ENCODE data around the gene ITGA5. TPM values are rescaled to one million over a fixed set of nuclear protein-coding genes. Genes with fewer than 3 reads are reported as not detected.

Gene ITGA5
- total and polyA plus RNA-seq, 2 of the 13 experiments (the other 11 are each of a cell fraction or from before 2014, with no cell fraction given): 0.20 to 0.40 TPM

DNA sequence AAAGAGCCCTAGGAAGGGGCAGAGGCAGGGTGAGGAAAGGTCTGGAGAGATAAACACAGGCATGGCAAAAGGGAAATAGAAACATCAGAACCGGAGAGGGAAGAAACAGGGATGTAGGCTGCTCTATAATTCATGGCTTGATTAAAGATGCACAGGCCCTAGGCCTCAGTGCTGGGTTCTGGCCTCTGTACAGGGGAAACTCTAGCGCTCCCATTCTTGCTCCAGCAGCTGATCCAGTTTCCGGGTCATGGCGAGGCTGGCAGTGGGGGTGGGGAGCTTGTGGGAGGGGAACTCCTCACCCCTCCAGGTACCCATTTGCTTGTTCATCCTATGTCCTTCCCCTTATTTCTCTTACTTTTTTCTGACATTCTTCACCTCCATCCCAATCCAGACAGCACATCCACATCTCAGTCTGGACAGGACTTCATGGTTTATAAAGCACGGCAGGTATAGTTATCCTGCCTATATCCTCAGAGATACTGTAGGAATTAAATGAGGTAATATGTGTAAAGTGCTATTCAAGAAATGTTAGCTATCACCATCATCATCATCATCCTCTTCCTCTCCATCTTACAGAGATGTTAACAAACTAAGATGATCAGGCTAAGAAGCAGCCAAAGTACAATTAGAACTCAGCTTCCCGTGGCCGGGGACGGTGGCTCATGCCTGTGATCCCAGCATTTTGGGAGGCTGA lies 46.8 kb downstream of the ITGA5 start:
- ChIA-PET CTCF (ENCODE audit: low intra/inter-chr PET ratio, low total read pairs) (no interaction called here), POLR2A (no interaction called here)
- FAIRE-seq: no peak
- Histone ChIP-seq H4K20me1 (ENCODE audit: insufficient read depth, low read length) (no peaks in the 10 kb centered on the region), H3K27me3 (ENCODE audit: control insufficient read depth in 1 of 2, insufficient read depth in 2 of 2, low read length in 2 of 2) (peaks cover 0 to 12% of the 10 kb centered on the region in 2 experiments; a peak in 2 of 5 replicates), H3K79me2 (ENCODE audit: insufficient read depth, low read length) (no peaks in the 10 kb centered on the region), H3K4me1 (ENCODE audit: insufficient read depth, low read length) (peaks cover 21% of the 10 kb centered on the region), H3K9me3 (ENCODE audit: low read length) (no peaks in the 10 kb centered on the region), H2AFZ (ENCODE audit: low read length) (no peak overlapping the region), H3K27ac (ENCODE audit: extremely low read length, insufficient read depth, low read length) (no peak overlapping the region), H3K4me2 (ENCODE audit: low read depth, low read length) (no peak overlapping the region), H3K9ac (ENCODE audit: insufficient read depth, low read depth, low read length) (no peak overlapping the region), H3K4me3 (replicated peaks in 1 of 3; ENCODE audit: insufficient read depth in 1 of 3, low read depth in 2 of 3, low read length in 3 of 3) (no peak overlapping the region), H3K36me3 (replicated peaks in 1 of 2; ENCODE audit: control insufficient read depth in 1 of 2, insufficient read depth in 2 of 2, low read length in 2 of 2) (no peaks in the 10 kb centered on the region)
- intact Hi-C loops (cut with micrococcal nuclease; ENCODE audit: unreplicated experiment): no loop called here
- DNase-seq (ENCODE audit: low spot score): no peak
- in situ Hi-C loops (cut with HindIII; ENCODE audit: extremely low pct_ligation_motif_present, low pct_unique_long_range_greater_than_20kb): loop anchor here (10.0 kb wide), 1 partner anchor 377 kb away; no protein-coding TSS in a partner anchor
- ATAC-seq: no peak
- BruUV-seq (replicated peaks): no TSS peak
- WGBS (ENCODE audit: low lambda C conversion rate): 61% methylated on average over 7 of the region's 8 CpGs
- TF ChIP-seq ZNF629 (CRISPR knock-in tag; conservative IDR thresholded peaks at IDR 0.05) (no peak), ZNF724P (CRISPR knock-in tag; IDR thresholded peaks at IDR 0.05; ENCODE audit: borderline replicate concordance) (no peak), ZZZ3 (CRISPR knock-in tag; IDR thresholded peaks at IDR 0.05; ENCODE audit: borderline replicate concordance) (no peak)
- TF ChIP-seq, protein P1, sequence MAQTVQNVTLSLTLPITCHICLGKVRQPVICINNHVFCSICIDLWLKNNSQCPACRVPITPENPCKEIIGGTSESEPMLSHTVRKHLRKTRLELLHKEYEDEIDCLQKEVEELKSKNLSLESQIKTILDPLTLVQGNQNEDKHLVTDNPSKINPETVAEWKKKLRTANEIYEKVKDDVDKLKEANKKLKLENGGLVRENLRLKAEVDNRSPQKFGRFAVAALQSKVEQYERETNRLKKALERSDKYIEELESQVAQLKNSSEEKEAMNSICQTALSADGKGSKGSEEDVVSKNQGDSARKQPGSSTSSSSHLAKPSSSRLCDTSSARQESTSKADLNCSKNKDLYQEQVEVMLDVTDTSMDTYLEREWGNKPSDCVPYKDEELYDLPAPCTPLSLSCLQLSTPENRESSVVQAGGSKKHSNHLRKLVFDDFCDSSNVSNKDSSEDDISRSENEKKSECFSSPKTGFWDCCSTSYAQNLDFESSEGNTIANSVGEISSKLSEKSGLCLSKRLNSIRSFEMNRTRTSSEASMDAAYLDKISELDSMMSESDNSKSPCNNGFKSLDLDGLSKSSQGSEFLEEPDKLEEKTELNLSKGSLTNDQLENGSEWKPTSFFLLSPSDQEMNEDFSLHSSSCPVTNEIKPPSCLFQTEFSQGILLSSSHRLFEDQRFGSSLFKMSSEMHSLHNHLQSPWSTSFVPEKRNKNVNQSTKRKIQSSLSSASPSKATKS (CRISPR knock-in tag; IDR thresholded peaks at IDR 0.05): no peak
- TF ChIP-seq, protein P2, sequence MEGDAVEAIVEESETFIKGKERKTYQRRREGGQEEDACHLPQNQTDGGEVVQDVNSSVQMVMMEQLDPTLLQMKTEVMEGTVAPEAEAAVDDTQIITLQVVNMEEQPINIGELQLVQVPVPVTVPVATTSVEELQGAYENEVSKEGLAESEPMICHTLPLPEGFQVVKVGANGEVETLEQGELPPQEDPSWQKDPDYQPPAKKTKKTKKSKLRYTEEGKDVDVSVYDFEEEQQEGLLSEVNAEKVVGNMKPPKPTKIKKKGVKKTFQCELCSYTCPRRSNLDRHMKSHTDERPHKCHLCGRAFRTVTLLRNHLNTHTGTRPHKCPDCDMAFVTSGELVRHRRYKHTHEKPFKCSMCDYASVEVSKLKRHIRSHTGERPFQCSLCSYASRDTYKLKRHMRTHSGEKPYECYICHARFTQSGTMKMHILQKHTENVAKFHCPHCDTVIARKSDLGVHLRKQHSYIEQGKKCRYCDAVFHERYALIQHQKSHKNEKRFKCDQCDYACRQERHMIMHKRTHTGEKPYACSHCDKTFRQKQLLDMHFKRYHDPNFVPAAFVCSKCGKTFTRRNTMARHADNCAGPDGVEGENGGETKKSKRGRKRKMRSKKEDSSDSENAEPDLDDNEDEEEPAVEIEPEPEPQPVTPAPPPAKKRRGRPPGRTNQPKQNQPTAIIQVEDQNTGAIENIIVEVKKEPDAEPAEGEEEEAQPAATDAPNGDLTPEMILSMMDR (CRISPR knock-in tag; IDR thresholded peaks at IDR 0.05): no peak
- TF ChIP-seq, protein P3, sequence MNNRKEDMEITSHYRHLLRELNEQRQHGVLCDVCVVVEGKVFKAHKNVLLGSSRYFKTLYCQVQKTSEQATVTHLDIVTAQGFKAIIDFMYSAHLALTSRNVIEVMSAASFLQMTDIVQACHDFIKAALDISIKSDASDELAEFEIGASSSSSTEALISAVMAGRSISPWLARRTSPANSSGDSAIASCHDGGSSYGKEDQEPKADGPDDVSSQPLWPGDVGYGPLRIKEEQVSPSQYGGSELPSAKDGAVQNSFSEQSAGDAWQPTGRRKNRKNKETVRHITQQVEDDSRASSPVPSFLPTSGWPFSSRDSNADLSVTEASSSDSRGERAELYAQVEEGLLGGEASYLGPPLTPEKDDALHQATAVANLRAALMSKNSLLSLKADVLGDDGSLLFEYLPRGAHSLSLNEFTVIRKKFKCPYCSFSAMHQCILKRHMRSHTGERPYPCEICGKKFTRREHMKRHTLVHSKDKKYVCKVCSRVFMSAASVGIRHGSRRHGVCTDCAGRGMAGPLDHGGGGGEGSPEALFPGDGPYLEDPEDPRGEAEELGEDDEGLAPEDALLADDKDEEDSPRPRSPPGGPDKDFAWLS (CRISPR knock-in tag; IDR thresholded peaks at IDR 0.05; ENCODE audit: borderline replicate concordance): no peak
- TF ChIP-seq, protein P4, sequence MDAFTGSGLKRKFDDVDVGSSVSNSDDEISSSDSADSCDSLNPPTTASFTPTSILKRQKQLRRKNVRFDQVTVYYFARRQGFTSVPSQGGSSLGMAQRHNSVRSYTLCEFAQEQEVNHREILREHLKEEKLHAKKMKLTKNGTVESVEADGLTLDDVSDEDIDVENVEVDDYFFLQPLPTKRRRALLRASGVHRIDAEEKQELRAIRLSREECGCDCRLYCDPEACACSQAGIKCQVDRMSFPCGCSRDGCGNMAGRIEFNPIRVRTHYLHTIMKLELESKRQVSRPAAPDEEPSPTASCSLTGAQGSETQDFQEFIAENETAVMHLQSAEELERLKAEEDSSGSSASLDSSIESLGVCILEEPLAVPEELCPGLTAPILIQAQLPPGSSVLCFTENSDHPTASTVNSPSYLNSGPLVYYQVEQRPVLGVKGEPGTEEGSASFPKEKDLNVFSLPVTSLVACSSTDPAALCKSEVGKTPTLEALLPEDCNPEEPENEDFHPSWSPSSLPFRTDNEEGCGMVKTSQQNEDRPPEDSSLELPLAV (CRISPR knock-in tag; conservative IDR thresholded peaks at IDR 0.05; ENCODE audit: low read depth): no peak
- TF ChIP-seq, protein P5, sequence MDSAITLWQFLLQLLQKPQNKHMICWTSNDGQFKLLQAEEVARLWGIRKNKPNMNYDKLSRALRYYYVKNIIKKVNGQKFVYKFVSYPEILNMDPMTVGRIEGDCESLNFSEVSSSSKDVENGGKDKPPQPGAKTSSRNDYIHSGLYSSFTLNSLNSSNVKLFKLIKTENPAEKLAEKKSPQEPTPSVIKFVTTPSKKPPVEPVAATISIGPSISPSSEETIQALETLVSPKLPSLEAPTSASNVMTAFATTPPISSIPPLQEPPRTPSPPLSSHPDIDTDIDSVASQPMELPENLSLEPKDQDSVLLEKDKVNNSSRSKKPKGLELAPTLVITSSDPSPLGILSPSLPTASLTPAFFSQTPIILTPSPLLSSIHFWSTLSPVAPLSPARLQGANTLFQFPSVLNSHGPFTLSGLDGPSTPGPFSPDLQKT (CRISPR knock-in tag; IDR thresholded peaks at IDR 0.05; ENCODE audit: borderline replicate concordance): no peak
